Mucosa of descending colon (tissue), 3 donors: ENCODE measurements around the gene FMN1. TPM values are rescaled to one million over a fixed set of nuclear protein-coding genes. Genes with fewer than 3 reads are reported as not detected.

Experiments
- ATAC-seq: fragments of 200-7000 bp; cut with Tn5 transposase; one replicate; pipeline ENCODE4 v1.9.1; 2020; ENCODE audit warnings: mild to moderate bottlenecking, moderate library complexity
- DNase-seq, 3 donors: peaks; one replicate each; pipeline ENCODE4 v3.0.0-alpha.2; 2020
- H3K36me3 ChIP-seq: fragments of 200-600 bp; one replicate; pipeline ENCODE4 v1.8.0; 2021; ENCODE audit warnings: low read depth, mild to moderate bottlenecking
- H3K4me1 ChIP-seq: fragments of 200-600 bp; one replicate; pipeline ENCODE4 v1.8.0; 2021; ENCODE audit warnings: low read depth, mild to moderate bottlenecking
- H3K4me3 ChIP-seq: fragments of 200-600 bp; one replicate; pipeline ENCODE4 v1.8.0; 2021; ENCODE audit warnings: mild to moderate bottlenecking
- H3K9me3 ChIP-seq: fragments of 200-600 bp; one replicate; pipeline ENCODE4 v1.8.0; 2021; ENCODE audit warnings: mild to moderate bottlenecking
- intact Hi-C, 2 donors: fragments of 100-400 bp; cut with DNase I in 1 of 2; cut with micrococcal nuclease in 1 of 2; formaldehyde crosslinking; loops; one replicate each; pipeline versions ENCODE4 v1.11.0 to v1.11.1; 2022; cut with DNase I, micrococcal nuclease
- total RNA-seq, 3 donors: library from RNA; stranded (reverse); fragmentation: NEBNext Ultra II Directional in 2 of 3; extraction: Animal tissue kit (Norgen Biotek cat#: 25700) in 2 of 3; gene quantifications; one replicate each; pipeline versions ENCODE4 v1.2.1 to v1.2.4, GENCODE V29; 2021 to 2023
- TF ChIP-seq, protein P1 (sequence below): fragments of 200-600 bp; IDR thresholded peaks from one replicate; pipeline ENCODE4 v1.8.0; 2022; ENCODE audit warnings: antibody characterized with exemption, mild to moderate bottlenecking
- donor health status: DM: no; HTN: no; CAD: no; lungs with moderate emphysema.
- donor health status: DM: no; HTN: no; CAD: no.
- donor health status: DM: no; HTN: yes; CAD: no.

The FMN1 gene
- total RNA-seq, 3 donors from 2014 or later, result 30.8 to 65.1 (median 43.4) TPM

DNA sequence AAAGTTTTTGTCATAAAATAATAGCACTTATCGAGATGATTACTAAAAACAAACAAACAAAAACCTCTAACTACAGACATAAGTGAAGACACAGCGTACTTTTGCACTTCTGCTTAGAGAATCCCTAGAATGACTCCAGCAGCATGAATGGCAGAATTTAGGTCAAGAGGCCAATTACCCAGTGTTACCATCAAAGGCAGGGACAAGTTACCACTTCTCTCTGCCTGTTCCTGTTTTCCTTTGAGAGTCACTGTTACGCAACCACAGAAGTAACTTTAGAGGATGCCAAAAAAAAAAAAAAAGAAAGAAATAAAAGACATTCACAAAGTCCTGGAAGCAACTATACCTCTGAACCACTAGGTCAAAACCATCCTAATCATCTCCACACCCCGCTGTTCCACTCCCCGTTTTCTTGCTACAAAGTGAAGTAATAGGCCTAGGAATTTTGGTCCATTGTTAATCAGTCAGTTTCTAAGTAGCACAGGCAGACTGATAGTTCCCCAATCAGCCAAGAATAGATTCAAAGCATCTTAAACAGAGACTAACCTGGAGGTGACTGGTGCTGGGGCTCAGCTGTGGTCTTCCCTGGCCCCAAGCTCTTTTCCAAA lies 41.9 kb downstream of the FMN1 start:
- TF ChIP-seq, protein P1, sequence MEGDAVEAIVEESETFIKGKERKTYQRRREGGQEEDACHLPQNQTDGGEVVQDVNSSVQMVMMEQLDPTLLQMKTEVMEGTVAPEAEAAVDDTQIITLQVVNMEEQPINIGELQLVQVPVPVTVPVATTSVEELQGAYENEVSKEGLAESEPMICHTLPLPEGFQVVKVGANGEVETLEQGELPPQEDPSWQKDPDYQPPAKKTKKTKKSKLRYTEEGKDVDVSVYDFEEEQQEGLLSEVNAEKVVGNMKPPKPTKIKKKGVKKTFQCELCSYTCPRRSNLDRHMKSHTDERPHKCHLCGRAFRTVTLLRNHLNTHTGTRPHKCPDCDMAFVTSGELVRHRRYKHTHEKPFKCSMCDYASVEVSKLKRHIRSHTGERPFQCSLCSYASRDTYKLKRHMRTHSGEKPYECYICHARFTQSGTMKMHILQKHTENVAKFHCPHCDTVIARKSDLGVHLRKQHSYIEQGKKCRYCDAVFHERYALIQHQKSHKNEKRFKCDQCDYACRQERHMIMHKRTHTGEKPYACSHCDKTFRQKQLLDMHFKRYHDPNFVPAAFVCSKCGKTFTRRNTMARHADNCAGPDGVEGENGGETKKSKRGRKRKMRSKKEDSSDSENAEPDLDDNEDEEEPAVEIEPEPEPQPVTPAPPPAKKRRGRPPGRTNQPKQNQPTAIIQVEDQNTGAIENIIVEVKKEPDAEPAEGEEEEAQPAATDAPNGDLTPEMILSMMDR, result no peak
- no peaks in the 10 kb centered on the region for H3K9me3 ChIP-seq
- H3K36me3 ChIP-seq, result no peaks in the 10 kb centered on the region
- DNase-seq, result no peak
- ATAC-seq, result no peak
- no peak overlapping the region for H3K4me3 ChIP-seq
- intact Hi-C loops, result no loop called here
- H3K4me1 ChIP-seq, result no peaks in the 10 kb centered on the region

DNA sequence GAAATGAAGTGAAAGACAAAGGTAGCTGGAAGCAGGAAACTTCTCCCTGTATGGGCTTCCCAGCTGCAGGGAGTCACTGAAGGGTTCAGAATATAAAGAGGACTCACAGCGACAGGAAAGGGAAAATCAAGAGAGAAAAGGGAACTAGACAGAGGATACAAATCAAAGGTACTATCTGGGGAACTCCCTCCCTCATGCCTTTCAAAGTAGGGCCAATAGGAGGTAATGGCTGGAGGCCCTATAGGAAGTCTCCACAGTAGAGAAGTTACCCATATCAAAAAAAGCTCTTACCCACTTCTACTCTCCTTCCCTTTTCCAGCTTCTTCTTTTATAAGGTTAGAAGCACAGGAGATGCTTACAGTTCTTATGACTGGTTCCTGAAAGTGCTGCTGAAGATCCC lies 43.5 kb downstream of the FMN1 start:
- Histone ChIP-seq H3K36me3 (no peaks in the 10 kb centered on the region), H3K4me1 (no peaks in the 10 kb centered on the region), H3K4me3 (no peak overlapping the region), H3K9me3 (no peaks in the 10 kb centered on the region)
- intact Hi-C loops, result no loop called here
- DNase-seq (no peak), ATAC-seq (peak; percentile 56)
- TF ChIP-seq, protein P1, result no peak

DNA sequence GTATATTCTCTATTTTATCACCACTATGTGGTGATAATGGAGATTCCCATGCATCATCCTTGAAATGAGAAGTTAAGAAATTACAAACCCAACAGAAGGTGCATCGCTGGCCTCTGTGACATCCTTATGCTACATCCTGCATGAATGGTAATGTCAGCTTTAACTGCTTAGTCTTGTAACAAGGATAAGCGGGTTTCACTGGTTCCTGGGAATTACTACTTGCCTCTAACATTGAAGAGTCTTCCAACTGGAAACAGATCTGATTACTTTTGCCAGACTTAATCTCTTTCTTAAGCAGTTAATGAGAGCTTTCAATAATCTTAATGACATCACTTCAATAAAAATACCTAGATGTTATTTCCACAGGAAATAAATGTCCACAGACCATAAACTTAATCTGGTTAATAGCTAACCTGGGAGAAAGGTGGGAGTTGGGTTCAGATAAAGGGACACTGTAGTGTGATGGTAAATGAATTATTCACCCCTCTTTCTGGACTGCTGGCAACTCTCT lies 44.0 kb downstream of the FMN1 start:
- ATAC-seq (peak; percentile 35), DNase-seq (no peak)
- TF ChIP-seq, protein P1, result no peak
- Histone ChIP-seq H3K9me3 (no peaks in the 10 kb centered on the region), H3K36me3 (no peaks in the 10 kb centered on the region), H3K4me3 (no peak overlapping the region), H3K4me1 (no peaks in the 10 kb centered on the region)
- intact Hi-C loops, result no loop called here

DNA sequence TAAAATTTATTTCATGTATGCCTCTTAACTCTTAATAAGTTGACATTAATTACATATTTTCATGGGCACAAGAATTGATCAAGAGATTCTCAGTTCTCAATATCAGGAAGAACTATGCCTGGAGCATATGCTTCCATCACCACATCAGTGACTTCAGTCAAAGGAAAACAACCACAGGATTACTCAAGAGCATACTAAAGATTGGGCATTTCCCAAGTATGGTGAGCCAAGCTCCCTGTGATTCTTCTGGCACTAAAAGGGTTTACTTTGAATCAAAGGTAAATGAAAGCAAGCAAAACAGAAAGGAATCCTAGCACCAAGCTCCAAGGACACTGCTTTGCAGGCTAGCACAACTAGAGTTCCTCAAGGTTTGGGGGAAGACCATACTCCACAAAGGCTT lies 44.6 kb downstream of the FMN1 start:
- Histone ChIP-seq H3K4me1 (no peaks in the 10 kb centered on the region), H3K4me3 (no peak overlapping the region), H3K36me3 (no peaks in the 10 kb centered on the region), H3K9me3 (no peaks in the 10 kb centered on the region)
- ATAC-seq (peak; percentile 16), DNase-seq (no peak)
- intact Hi-C loops, result no loop called here
- TF ChIP-seq, protein P1, result no peak

GRCh38 chr15:33148129-33148751 lies 46.3 kb downstream of the FMN1 start:
- no peaks in the 10 kb centered on the region for H3K36me3 ChIP-seq
- ATAC-seq, result no peak
- H3K9me3 ChIP-seq, result no peaks in the 10 kb centered on the region

More at GRCh38 chr15:33148129-33148751, 46.3 kb downstream of the FMN1 start:
- Histone ChIP-seq H3K4me1 (no peaks in the 10 kb centered on the region), H3K4me3 (no peak overlapping the region)
- DNase-seq, result no peak
- TF ChIP-seq, protein P1, result no peak
- intact Hi-C loops, result no loop called here
